22Rv1 (cell line): ENCODE results near the gene FAM120A.

ENCODE experiments used
- H3K27ac ChIP-seq: fragments of 450-650 bp; 2 replicates; pipeline ENCODE4 v1.5.1; 2017
- CTCF ChIP-seq: fragments of 450-650 bp; IDR thresholded peaks from 2 replicates; pipeline ENCODE4 v1.5.1; 2017; ENCODE audit warnings: mild to moderate bottlenecking
- ZFX ChIP-seq: fragments of 450-650 bp; IDR thresholded peaks from 2 replicates; pipeline ENCODE4 v1.6.1; 2017; ENCODE audit warnings: antibody characterized with exemption, borderline replicate concordance

The FAM120A gene

GRCh38 chr9:93473411-93473810, 21.9 kb downstream of the FAM120A start:
- no peak for TF ChIP-seq CTCF
- TF ChIP-seq ZFX: no peak
- H3K27ac ChIP-seq: no peak overlapping the region

- H3K27ac ChIP-seq: no peak overlapping the region
- TF ChIP-seq ZFX (no peak), CTCF (no peak)
Observed at GRCh38 chr9:93475108-93475507, 23.6 kb downstream of the FAM120A start.

- H3K27ac ChIP-seq: no peak overlapping the region
- TF ChIP-seq ZFX: no peak
- TF ChIP-seq CTCF: no peak
Observed at GRCh38 chr9:93475856-93476255, 24.4 kb downstream of the FAM120A start.

GRCh38 chr9:93476924-93477323, 25.4 kb downstream of the FAM120A start:
- H3K27ac ChIP-seq: no peak overlapping the region
- TF ChIP-seq CTCF: no peak
- no peak for TF ChIP-seq ZFX

GRCh38 chr9:93477397-93477796, 25.9 kb downstream of the FAM120A start:
- H3K27ac ChIP-seq: no peak overlapping the region
- TF ChIP-seq CTCF: no peak
- TF ChIP-seq ZFX: no peak

GRCh38 chr9:93479726-93480125, 28.2 kb downstream of the FAM120A start:
- TF ChIP-seq ZFX (no peak), CTCF (no peak)
- H3K27ac ChIP-seq: no peak overlapping the region

- TF ChIP-seq CTCF (no peak), ZFX (no peak)
- no peak overlapping the region for H3K27ac ChIP-seq
Observed at GRCh38 chr9:93480262-93480661, 28.8 kb downstream of the FAM120A start.
